Endometrium (tissue), 2 donors: Measurements from ENCODE around the gene IL10RB.
"Not testable (repeated sequence)": the region's sequence is repeated elsewhere in the genome, so short reads cannot be mapped to it uniquely, and the experiment has no call there.

Experiments
- FAIRE-seq: peaks from 2 replicates; lab custom pipeline; 2012; peaks lifted over from hg19 to GRCh38; lab: Jason Lieb, UNC
- donor health status: control.
- donor health status: control.

IL10RB gene

DNA sequence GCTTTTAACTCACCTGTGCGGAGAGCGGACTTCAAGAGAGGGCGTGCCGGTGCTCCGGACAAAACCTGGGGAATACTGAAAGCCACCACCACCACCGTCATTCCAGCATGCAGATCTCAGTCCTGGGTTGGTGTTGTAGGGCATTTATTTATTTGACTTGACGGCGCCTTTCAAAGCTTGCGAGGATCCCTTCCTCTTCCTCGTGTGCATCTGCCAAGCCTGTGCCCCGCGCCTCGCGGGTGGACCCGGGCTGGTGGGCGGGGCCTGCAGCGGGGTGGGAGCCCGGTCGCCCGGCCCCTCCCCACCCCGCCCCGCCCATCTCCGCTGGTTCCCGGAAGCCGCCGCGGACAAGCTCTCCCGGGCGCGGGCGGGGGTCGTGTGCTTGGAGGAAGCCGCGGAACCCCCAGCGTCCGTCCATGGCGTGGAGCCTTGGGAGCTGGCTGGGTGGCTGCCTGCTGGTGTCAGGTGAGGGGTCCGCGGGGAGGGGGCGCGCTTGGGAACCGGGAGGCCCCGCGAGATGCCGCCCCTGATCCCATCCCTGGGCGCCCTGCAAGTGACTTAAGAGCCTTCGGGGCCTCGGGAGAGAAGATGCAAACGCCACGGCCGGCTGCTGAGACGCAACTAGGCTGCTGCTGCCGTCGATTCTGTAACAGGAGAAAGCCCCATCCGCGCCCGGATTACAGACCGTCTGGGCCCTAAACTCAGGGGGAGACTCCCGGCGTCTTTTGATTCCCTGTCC, at the start of gene IL10RB:
TSS of gene IL10RB (plus strand) at position 318 of the 739 bp plus-strand sequence. CDS start at position 417, 99 bp downstream.
- FAIRE-seq, result no peak

- FAIRE-seq, result no peak
Observed at GRCh38 chr21:33217138-33217520, 49.0 kb upstream of the IL10RB start.

DNA sequence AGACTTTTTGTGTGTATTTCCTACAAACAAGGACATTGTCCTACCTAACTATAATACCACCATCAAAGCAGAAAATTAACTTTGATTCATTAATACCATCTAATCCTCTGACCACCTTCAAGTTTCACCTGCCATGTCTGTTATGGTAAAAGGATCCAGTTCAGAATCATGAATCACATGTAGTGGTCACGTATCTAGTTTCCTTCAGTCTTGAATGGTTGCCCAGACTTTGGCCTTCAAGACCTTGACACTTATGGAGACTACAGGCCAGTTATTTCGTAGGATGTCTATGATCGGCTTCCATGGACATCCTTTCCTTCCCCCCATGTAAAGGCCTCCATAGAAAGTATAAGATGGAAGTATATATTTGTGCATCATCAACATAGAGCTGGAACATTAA, 46.9 kb upstream of the IL10RB start:
- FAIRE-seq, result no peak

- no peak for FAIRE-seq
Observed at GRCh38 chr21:33219954-33220353, 46.2 kb upstream of the IL10RB start.

DNA sequence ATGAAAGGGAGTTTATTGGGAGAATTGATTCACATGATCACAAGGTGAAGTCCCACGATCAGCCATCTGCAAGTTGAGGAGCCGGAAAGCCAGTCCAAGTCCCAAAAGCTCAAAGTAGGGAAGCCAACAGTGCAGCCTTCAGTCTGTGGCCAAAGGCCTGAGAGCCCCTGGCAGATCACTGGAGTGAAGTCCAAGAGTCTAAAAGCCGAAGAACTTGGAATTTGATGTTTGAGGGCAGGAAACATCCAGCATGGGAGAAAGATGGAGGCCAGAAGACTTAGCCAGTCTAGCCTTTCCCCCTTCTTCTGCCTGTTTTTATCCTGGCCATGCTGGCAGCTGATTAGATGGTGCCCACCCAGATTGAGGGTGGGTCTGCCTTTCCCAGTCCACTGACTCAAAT, 40.8 kb upstream of the IL10RB start:
- FAIRE-seq, result not testable (repeated sequence)

DNA sequence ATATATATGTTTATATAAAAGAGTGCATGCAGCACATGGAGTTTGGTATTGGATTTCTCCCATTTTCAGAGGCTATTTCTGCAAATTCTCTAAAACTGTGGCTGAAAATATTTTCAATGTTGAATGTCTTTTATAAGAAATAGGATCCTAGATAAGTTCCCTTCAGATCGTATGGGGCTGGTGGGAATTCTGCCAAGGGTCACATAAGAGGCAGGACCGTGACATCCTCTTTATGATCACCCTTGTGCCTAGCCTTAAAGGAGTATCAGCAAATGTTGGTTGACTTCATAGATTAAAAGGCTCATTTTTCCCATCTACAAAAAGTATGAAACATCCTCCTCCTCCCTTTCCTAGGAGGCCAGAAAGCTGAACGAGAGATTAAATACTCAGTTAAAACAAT, 37.7 kb upstream of the IL10RB start:
- FAIRE-seq, result no peak

DNA sequence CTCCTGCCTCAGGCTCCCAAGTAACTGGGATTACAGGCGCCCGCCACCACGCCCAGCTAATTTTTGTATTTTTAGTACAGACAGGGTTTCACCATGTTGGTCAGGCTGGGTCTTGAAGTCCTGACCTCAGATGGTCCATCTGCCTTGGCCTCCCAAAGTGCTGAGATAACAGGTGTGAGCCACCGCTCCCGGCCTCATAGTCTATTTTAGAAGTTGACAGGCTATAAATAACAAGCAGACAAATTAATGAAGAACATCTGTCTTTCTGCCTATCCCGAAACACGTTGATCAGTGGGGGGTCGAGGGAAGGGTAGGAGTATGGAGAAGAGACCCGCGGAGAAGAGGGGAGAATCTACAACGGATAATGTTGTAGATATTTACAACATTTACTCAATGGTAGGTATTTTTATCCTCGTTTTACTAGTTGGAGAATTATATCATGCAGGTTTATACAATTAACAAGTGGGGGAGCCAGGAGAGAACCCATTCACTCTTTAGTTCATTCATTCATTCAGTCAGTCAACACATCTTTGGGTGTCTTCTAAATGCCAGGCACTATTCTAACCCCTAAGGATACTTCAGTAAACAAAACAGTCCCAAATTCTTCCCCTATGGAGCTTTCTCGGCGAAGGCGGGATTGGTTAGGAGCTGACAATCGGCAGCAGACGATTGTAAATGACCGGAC, 36.9 kb upstream of the IL10RB start:
- FAIRE-seq, result no peak

- FAIRE-seq, result no peak
Observed at GRCh38 chr21:33229784-33230544, 36.2 kb upstream of the IL10RB start, which contains the start of gene IFNAR2. TSS of gene IFNAR2 (plus strand) at chr21:33229938. CDS start at chr21:33241923, 11,985 bp downstream.

GRCh38 chr21:33230545-33231324, 35.4 kb upstream of the IL10RB start:
- no peak for FAIRE-seq

DNA sequence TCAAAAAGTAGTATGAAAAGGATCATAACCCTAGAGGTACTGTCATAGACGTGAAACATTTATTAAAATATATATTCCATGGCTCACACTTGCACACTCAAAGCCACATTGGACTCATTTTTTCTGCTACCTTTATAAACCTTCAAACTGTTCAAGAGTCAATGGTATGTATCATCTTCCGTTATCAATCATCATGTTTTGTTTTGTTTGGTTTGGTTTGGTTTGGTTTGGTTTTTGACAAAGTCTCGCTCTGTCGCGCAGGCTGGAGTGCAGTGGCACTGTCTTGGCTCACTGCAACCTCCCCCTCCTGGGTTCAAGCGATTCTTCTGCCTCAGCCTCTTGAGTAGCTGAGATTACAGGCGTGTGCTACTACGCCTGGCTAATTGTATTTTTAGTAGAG, 34.6 kb upstream of the IL10RB start:
- no peak for FAIRE-seq

DNA sequence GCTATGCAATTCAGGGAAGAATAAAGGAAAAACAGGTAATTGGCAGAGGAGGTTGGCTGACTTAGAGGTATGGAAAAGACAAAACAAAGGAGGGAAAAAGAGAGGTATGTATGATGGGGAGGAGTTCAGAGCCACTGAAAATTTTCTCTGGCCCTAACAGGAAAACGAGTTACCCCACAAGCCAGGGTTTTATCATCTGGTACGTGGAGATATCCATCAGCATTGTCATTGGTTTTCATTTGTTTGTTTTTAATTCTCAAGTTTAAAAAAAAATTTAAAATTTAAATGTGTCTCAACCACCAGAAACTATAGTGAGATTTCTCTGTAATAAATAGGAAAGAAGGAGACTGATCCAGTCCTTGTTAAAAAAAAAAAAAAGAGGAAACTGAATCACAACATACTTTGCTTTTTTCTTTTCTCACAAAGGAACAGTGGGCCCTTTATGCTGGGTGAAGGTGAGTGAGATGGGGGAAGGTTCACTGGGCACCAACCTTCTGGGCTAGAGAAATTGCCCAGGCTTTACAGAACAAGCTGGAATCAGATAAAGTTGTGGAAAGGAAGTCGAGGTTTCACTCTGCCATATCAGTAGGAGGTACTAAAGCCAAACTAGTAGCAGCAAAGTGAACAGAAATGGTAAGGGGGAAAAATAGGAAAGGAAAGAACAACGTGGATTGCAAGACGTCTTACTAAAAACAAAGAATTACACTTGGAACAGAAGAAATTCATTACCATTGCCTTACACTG, 33.7 kb upstream of the IL10RB start:
- FAIRE-seq, result no peak

- FAIRE-seq, result no peak
Observed at GRCh38 chr21:33234635-33235520, 31.3 kb upstream of the IL10RB start.

DNA sequence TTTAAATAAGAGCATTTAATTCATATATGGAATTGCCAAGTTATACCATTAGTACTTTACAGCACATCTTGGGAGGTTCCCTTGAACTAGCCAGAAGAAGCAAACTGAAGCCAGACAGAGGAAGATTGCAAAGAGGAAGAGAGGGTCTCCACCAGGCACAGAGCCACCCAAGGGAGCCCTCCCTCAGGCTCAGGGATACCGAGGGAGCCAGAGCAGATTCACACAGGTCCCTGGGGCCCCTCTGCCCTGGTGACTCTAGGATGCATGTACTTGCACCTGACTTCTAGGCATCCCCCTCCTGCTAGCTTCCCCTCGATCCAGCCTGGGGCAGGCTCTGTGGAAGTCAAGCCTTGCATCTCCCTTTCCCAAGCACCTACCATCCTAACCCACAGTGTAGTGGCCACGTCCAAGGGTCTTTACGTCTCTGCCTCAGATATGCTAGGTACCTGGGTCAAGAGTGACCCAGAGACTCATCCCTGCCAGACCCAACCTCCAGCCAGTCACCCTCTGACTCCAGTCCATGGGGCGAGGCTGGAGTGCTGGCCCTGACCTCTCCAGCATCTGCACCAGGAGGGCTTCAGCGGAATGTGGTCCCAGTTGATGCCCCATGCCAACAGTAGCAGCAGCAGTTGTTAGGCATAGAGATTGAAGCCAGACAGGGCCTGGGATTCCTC, 30.0 kb upstream of the IL10RB start:
- no peak for FAIRE-seq

- FAIRE-seq, result no peak
Observed at GRCh38 chr21:33236766-33237165, 29.4 kb upstream of the IL10RB start.

GRCh38 chr21:33237486-33237885, 28.7 kb upstream of the IL10RB start:
- no peak for FAIRE-seq

DNA sequence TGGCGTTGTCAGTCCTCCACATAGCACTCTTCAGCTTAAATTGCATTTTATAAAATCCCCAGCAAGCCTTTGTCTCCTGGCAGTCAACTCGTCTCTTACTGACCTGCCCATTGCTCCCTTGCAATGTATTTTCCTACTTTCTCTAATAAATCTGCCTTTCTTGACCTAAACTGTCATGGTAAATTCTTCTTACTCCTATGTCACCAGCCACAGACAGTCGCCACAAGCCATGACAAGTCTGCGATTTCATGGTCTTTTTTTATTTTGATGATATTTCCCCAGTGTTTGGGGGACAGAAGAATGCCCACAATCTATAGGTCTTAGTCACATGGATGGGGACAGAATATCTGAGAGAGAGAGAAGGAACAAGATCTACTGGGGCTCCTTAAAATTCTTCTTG, 28.0 kb upstream of the IL10RB start:
- FAIRE-seq, result no peak

- FAIRE-seq, result no peak
Observed at GRCh38 chr21:33238565-33239255, 27.5 kb upstream of the IL10RB start.

DNA sequence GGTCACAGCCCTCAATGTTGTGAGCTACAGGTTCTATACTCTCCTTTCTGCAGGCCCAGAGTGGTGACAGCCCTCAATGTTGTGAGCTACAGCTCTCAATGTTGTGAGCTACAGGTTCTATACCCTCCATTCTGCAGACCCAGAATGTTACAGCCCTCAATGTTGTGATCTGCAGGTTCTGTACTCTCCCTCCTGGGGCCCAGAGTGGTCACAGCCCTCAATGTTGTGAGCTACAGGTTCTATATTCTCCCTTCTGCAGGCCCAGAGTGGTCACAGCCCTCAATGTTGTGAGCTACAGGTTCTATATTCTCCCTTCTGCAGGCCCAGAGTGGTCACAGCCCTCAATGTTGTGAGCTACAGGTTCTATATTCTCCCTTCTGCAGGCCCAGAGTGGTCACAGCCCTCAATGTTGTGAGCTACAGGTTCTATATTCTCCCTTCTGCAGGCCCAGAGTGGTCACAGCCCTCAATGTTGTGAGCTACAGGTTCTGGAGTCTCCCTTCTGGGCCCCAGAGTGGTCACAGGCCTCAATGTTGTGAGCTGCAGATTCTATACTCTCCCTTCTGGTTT, 26.5 kb upstream of the IL10RB start:
- not testable (repeated sequence) for FAIRE-seq

DNA sequence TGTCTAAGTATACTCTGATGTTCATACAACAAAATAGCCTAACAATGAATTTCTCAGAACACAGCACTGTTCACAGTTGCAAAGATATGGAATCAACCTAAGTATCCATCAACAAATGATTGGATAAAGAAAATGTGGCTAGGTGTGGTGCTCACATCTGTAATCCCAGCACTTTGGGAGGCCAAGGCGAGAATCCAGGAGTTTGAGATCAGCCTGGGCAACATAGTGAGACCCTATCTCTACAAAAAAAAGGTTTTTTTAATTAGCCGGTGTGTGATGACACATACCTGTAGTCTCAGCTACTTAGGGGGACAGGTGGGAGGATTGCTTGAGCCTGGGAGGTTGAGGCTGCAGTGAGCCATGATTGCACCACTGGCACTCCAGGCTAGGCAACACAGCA, 25.8 kb upstream of the IL10RB start:
- FAIRE-seq, result no peak
